Right lobe of liver (tissue), 6 donors: ENCODE data around the gene PM20D2. TPM values are rescaled to one million over a fixed set of nuclear protein-coding genes. Genes with fewer than 3 reads are reported as not detected.
"Not testable (repeated sequence)": the region's sequence is repeated elsewhere in the genome, so short reads cannot be mapped to it uniquely, and the experiment has no call there.

Experiments used
- ATAC-seq, 4 donors: fragments of 200-7000 bp; cut with Tn5 transposase; one replicate each; pipeline ENCODE4 v1.9.1; 2020; ENCODE audit warnings: mild to moderate bottlenecking in 4 of 4, moderate library complexity in 4 of 4
- DNase-seq, 3 donors: peaks; one replicate each; pipeline ENCODE4 v3.0.0-alpha.2; 2020
- H3K27ac ChIP-seq, 3 donors: fragments of 200-600 bp; one replicate each; pipeline ENCODE4 v1.8.0; 2022
- H3K27me3 ChIP-seq, 2 donors: fragments of 200-600 bp; one replicate each; pipeline ENCODE4 v1.8.0; 2022
- H3K36me3 ChIP-seq, 4 donors: fragments of 200-600 bp; sonication (generic) in 1 of 4; one replicate each; pipeline versions ENCODE4 v1.5.1 to v1.8.0; 2017 to 2022; ENCODE audit warnings: control low read depth in 1 of 4
- H3K4me1 ChIP-seq, 4 donors: fragments of 200-600 bp; sonication (generic) in 1 of 4; one replicate each; pipeline versions ENCODE4 v1.5.1 to v1.8.0; 2017 to 2022; ENCODE audit warnings: control low read depth in 1 of 4
- H3K4me3 ChIP-seq, 3 donors: fragments of 200-600 bp; one replicate each; pipeline ENCODE4 v1.8.0; 2022
- H3K9me3 ChIP-seq, 4 donors: fragments of 200-600 bp; sonication (generic) in 1 of 4; one replicate each; pipeline versions ENCODE4 v1.5.1 to v1.8.0; 2017 to 2022; ENCODE audit warnings: control low read depth in 1 of 4
- CTCF ChIP-seq, 4 donors: fragments of 200-600 bp in 3 of 4; fragments of 450-650 bp in 1 of 4; IDR thresholded peaks; one replicate each; pipeline versions ENCODE4 v1.5.1 to v1.8.0; 2016 to 2022; ENCODE audit warnings: antibody characterized with exemption in 4 of 4, mild to moderate bottlenecking in 2 of 4
- POLR2A ChIP-seq: fragments of 450-650 bp; IDR thresholded peaks from one replicate; pipeline ENCODE4 v1.6.1; 2017; ENCODE audit warnings: antibody characterized with exemption, mild to moderate bottlenecking
- WGBS: methylation state at CpG from one replicate; pipeline ENCODE4 v1.1.6; 2018; ENCODE audit warnings: low coverage, low lambda C conversion rate; ENCODE audit not compliant: insufficient coverage; ENCODE audit errors: missing lambda C conversion rate; 5-methylcytosine and 5-hydroxymethylcytosine counted together
- intact Hi-C, 2 donors: fragments of 100-400 bp; cut with DNase I; formaldehyde crosslinking; loops; one replicate each; pipeline versions ENCODE4 v1.11.2 to v1.14.1; 2022
- total RNA-seq, 6 experiments: library from RNA; depleted of rRNA in 2 of 6; stranded (reverse); fragments of >200 nt in 2 of 6; fragmentation: NEBNext Ultra II Directional in 3 of 6; extraction: Animal tissue kit (Norgen Biotek cat#: 25700) in 3 of 6; gene quantifications; one replicate each; pipeline versions ENCODE4 v1.1.0 to v1.2.4, GENCODE V29; 2016 to 2023
- donor health status: DM: no; HTN: yes; CAD: no.
- donor health status: DM: no; HTN: no; CAD: no.
- donor health status: DM: no; HTN: no; CAD: no.
- donor health status: DM: no; HTN: yes; CAD: no.
- donor health status: DM: no; HTN: yes; CAD: no.

PM20D2 gene
- total RNA-seq, 6 experiments from 2014 or later: 2.4 to 6.1 (median 4.5) TPM

GRCh38 chr6:89120371-89120770 lies 25.5 kb upstream of the PM20D2 start:
- Histone ChIP-seq H3K9me3 (no peaks in the 10 kb centered on the region), H3K27ac (no peak overlapping the region), H3K4me1 (no peaks in the 10 kb centered on the region), H3K4me3 (no peak overlapping the region), H3K36me3 (no peaks in the 10 kb centered on the region), H3K27me3 (no peaks in the 10 kb centered on the region)
- no peak for TF ChIP-seq POLR2A
- no peak for TF ChIP-seq CTCF (IDR thresholded peaks at IDR 0.05)
- intact Hi-C loops: no loop called here
- peak in 2 of 4 donors; percentile 43 to 69 for ATAC-seq
- peak in 1 of 3 donors; percentile 33 for DNase-seq
- WGBS: 75% methylated on average over 3 of the region's 4 CpGs

GRCh38 chr6:89121934-89122333 lies 23.9 kb upstream of the PM20D2 start:
- intact Hi-C loops: no loop called here
- no peak for ATAC-seq
- WGBS: 55% methylated on average over 1 of the region's 1 CpG
- no peaks in the 10 kb centered on the region for H3K27me3 ChIP-seq
- no peak overlapping the region for H3K27ac ChIP-seq
- TF ChIP-seq CTCF (IDR thresholded peaks at IDR 0.05): no peak
- no peak for DNase-seq
- no peaks in the 10 kb centered on the region for H3K9me3 ChIP-seq
- no peaks in the 10 kb centered on the region for H3K36me3 ChIP-seq
- no peak overlapping the region for H3K4me3 ChIP-seq
- H3K4me1 ChIP-seq: no peaks in the 10 kb centered on the region

- DNase-seq (no peak), ATAC-seq (peak; percentile 71 to 82 (median 76))
- intact Hi-C loops: no loop called here
These were observed 23.2 kb upstream of the PM20D2 start for GRCh38 chr6:89122625-89123024.

GRCh38 chr6:89128256-89128671 lies 17.6 kb upstream of the PM20D2 start:
- WGBS: 63% methylated on average over 2 of the region's 2 CpGs
- ATAC-seq, DNase-seq, H3K9me3 ChIP-seq, H3K27ac ChIP-seq, H3K4me1 ChIP-seq, intact Hi-C loops, H3K27me3 ChIP-seq, H3K4me3 ChIP-seq, H3K36me3 ChIP-seq: not testable (repeated sequence)

More at GRCh38 chr6:89122625-89123024, 23.2 kb upstream of the PM20D2 start:
- H3K4me3 ChIP-seq: no peak overlapping the region
- peak; percentile 54 to 62 (median 60) for TF ChIP-seq CTCF (IDR thresholded peaks at IDR 0.05)
- no peak for TF ChIP-seq POLR2A
- H3K4me1 ChIP-seq: no peaks in the 10 kb centered on the region
- H3K27me3 ChIP-seq: no peaks in the 10 kb centered on the region
- no peak overlapping the region for H3K27ac ChIP-seq
- no peaks in the 10 kb centered on the region for H3K36me3 ChIP-seq
- no peaks in the 10 kb centered on the region for H3K9me3 ChIP-seq

- DNase-seq: no peak
- ATAC-seq: no peak
- Histone ChIP-seq H3K27ac (no peak overlapping the region), H3K36me3 (no peaks in the 10 kb centered on the region), H3K9me3 (no peaks in the 10 kb centered on the region), H3K27me3 (no peaks in the 10 kb centered on the region), H3K4me1 (no peaks in the 10 kb centered on the region), H3K4me3 (no peak overlapping the region)
- 100% methylated on average over 3 of the region's 3 CpGs for WGBS
- no peak for TF ChIP-seq CTCF (IDR thresholded peaks at IDR 0.05)
- no peak for TF ChIP-seq POLR2A
- intact Hi-C loops: no loop called here
These were observed 14.3 kb upstream of the PM20D2 start for GRCh38 chr6:89131599-89131998.
